PC-9 (cell line): ENCODE results near the gene RPL38.

Experiments
- EZH2 ChIP-seq: fragments of 200-600 bp; sonication (generic); IDR thresholded peaks from 2 replicates; pipeline ENCODE4 v1.8.0; 2017; ENCODE audit warnings: antibody characterized with exemption, low read depth
- TF ChIP-seq, protein P1 (sequence below): fragments of 200-600 bp; sonication (generic); conservative IDR thresholded peaks from 2 replicates; pipeline ENCODE4 v1.6.1; 2017; ENCODE audit warnings: mixed run types, antibody characterized with exemption, mild to moderate bottlenecking, moderate library complexity

DNA sequence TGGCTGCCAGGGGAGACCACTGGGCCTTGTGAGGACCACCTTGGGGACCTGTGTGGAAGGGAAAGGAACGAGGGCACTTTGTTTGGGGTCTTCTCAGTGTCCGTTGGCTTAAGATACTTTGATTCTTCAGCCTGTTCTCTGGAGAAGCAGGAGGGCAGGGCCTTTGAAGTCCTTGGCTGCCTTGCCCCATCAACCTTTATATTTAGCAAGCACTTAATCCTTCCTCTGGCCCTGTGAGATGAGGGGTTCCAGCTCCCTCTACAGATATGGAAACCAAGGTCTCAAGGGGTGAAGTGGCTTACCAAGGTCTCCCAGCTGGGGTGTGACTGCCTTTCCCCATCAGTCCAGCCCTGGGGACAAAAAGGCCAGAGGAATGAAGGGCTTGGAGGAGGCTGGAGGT is 38.4 kb downstream of the RPL38 start:
- TF ChIP-seq, protein P1, sequence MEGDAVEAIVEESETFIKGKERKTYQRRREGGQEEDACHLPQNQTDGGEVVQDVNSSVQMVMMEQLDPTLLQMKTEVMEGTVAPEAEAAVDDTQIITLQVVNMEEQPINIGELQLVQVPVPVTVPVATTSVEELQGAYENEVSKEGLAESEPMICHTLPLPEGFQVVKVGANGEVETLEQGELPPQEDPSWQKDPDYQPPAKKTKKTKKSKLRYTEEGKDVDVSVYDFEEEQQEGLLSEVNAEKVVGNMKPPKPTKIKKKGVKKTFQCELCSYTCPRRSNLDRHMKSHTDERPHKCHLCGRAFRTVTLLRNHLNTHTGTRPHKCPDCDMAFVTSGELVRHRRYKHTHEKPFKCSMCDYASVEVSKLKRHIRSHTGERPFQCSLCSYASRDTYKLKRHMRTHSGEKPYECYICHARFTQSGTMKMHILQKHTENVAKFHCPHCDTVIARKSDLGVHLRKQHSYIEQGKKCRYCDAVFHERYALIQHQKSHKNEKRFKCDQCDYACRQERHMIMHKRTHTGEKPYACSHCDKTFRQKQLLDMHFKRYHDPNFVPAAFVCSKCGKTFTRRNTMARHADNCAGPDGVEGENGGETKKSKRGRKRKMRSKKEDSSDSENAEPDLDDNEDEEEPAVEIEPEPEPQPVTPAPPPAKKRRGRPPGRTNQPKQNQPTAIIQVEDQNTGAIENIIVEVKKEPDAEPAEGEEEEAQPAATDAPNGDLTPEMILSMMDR, result no peak
- TF ChIP-seq EZH2, result no peak
